GM19397 (cell line): ENCODE data around the gene CCSER2.
"Not testable (repeated sequence)": the region's sequence is repeated elsewhere in the genome, so short reads cannot be mapped to it uniquely, and the experiment has no call there.

Source experiments
- ATAC-seq: cut with Tn5 transposase; IDR thresholded peaks from one replicate; pipeline ENCODE4 v1.9.1; 2021; ENCODE audit warnings: mild to moderate bottlenecking, moderate library complexity; ENCODE audit not compliant: unreplicated experiment

Gene CCSER2

DNA sequence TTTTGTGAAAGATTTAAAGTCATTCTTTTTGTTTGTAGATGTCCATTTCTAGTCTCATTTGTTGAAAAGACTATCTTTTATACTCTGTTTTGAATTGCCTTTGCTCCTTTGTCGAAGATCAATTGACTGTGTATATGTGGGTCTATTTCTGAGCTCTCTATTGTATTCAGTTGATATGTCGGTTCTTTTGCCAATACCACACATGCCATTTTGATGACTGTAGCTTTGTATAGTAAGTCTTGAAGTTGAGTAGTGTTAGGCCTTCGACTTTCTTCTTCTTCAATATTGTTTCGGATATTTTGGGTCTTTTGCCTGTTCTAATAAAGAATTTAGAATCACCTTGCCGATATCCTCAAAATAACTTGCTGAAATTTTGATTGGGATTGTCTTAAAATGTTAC, 104.5 kb downstream of the CCSER2 start:
- ATAC-seq, result no peak

DNA sequence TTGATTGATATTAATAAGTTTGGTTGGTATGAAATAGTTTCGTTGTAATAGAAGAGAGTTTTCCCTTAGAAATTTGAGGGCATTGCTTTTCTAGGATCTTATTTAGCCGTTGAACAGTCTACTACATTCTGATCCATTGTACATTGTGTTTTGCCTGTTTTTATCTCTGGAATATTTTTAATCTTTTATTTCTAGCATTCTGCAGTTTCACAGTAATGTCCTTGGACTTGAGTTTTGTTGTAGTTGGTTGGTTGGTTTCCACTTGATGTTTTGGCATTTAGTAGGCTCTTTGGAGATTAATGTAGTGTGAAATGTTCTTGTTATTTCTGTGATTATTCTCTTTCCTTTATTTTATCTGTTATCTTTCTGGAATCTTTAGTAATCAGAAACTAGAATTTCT, 112.4 kb downstream of the CCSER2 start:
- no peak for ATAC-seq

DNA sequence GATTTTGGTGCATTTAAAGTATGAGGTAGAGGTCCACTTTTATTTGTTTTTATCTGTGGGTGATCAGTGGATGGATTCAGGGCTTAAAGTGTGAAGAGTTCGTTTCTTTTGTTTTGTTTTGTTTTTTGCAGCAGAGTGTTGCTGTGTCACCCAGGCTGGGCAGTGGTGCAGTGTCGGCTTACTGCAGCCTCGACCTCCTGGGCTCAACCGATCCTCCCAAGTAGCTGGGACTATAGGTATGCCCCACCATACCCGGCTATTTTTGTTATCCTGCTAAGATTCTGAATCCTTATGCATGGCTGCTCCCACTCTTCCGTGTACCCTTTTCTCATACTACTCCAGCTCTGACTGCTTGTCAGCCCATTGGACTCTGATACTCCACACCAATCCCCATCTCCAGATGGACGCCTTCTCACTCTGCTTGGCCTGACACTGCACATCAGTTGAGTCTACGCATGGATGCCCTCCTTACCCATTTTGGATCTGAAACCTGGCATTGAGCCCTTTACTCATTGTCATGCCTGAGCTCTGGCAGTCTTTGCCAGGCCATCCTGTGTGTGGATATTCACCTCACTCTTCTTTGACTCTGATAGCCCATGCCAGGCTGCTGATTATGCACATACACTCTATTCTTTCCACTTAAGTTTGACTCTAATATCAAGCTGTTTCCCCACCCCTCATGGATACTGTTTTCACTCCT, 119.5 kb downstream of the CCSER2 start:
- ATAC-seq, result no peak

DNA sequence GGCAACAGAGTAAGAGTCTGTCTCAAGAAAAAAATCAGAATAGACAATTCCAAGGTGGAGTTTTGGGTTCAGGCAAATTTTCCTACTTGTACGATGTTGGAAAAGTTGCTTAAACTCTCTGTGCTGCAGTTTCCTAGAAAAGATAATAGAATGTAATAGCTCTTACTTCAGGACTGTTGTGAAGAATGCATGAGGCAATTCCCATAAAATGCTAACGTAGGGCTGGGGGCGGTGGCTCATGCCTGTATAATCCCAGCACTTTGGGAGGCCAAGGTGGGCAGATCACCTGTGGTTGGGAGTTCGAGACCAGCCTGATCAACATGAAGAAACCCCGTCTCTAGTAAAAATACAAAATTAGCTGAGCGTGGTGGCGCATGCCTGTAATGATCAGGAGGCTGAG, 121.0 kb downstream of the CCSER2 start:
- not testable (repeated sequence) for ATAC-seq

DNA sequence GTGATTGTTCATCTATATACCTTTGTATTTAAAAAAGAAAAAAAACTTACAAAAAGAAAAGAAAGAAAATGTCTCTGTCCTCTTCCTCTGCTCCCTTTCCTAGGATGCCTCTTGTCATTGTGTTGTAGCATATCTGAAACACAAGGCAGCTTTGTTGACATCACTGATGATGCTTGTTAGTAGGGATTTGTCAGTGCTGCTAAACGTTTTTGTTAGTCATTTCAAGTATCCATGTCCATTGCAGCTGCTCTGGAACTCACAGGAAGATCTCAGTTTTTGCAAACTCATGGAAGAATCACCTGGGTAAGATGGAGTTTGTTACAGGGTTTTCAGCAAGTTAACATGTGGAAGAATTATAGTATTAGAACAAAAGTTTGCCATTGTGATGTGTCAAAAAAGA, 123.6 kb downstream of the CCSER2 start:
- no peak for ATAC-seq

DNA sequence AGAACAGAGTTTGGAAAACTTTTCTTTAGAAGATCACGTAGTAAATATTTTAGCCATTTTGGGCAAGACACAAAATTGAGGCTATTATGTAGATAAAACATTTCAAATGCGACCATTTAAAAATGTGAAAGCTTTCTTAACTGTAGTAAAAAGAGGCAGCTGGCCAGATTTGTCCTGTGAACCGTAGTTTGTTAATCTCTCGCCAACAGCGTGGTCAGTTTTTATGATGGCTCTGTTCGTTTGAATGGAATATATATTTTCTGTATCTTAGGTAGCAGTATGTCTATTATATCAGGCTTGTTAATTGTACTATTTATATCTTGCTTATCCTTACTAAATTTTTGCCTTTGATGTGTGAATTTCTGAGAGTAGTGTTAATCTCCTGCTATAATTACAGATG, 124.9 kb downstream of the CCSER2 start:
- ATAC-seq, result no peak

DNA sequence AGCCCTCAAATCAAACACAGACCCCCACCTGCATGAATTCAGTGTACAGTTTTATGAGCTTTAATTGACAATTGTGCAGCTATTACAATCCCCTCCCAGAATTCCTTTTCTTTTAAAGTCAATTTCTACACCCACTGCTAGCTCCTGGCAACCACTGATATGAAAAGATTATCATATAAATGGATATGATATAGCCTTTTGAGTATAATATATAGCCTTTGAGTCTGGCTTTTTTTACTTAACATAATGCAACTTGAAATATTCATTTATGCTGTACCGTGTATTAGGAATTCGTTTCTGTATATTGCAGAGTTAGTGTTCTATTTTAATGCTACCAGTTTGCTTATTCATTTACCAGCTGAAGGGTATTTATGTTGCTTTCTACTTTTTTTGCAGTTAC, 127.7 kb downstream of the CCSER2 start:
- no peak for ATAC-seq

DNA sequence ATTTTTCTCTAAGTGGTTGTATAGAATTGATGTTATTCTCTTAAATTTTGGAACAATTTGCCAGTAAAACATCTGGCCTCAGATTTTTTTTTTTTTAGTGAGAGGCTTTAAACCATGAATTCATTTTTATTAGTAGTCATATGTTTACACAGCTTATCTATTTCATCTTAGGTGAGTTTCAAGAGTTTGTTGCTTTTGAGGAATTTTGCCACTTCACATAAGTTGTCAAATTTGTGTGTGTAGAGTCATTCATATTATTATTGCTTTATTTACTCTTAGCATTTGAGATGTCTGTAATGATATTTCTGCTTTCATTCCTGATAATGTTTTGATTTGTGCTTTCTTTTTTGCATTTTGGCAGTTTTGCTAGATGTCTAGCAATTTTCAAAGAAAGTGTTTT, 132.1 kb downstream of the CCSER2 start:
- ATAC-seq, result no peak

DNA sequence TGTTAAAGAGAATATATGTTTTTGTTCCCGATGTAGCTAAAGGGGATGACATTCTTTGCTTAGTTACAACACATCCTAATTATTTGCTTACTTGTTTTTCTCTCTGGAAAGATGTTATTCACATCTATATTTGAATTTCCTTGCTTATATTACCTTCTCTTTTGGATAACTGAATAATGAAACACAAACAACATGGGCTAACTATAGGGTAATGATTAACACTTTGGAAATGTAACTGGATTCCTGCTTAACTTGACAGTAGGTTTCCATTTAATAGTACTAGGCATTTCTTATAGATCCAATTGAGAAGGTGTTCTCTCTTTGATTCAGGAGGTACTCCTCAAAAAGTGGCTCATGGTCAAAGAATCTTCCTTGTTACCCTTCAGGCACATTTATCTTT, 141.1 kb downstream of the CCSER2 start:
- no peak for ATAC-seq

DNA sequence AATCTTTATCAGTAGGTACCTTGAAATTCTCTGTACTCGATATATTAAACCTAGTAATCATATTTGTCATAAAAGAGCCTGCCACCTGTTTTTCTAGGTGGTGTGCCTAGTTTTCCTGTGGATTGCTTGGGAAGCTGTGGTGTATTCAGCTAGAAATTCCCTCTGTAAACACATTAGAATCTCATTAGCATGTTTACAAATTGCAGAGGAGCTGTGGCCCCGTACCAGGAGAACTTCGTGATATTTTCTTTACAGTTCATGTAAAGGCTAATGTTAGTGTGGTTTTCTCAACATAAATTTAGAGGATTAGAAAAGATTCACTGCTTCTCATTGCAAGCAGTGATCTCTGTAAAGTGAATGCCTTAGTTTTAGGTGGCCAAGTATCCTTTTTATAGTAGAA, 144.7 kb downstream of the CCSER2 start:
- no peak for ATAC-seq

DNA sequence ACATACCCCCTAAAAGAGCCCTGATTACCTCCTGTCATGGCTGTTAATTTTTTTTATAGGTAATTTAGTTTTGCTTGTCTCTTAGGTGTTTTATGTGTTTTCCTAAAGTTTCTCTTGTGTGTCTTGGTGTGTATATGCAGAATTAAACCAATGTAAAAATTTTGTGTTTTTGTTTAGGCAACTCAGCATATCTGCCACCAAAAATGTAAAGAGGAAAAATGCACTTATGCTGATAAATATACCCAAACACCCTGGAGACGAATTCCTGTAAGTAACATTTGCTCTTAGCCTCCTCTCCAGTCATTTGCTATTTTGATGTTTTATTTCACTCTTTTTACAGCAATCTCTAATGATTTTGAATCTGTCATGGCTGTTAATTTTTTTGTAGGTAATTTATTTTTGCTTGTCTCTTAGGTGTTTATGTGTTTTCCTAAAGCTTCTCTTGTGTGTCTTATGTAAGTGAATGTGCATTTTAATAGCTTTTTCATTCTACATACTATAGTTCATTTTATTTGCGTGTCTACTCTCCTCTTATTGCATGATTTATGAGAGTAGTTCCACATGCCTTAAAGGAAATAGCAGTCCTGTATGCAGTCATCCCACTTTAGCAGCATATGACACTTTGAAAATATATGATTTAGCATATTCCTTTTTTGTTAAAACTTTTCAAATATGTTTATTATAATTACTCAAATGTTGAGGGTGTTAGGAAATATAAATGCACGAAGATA, 149.2 kb downstream of the CCSER2 start:
- ATAC-seq, result no peak

DNA sequence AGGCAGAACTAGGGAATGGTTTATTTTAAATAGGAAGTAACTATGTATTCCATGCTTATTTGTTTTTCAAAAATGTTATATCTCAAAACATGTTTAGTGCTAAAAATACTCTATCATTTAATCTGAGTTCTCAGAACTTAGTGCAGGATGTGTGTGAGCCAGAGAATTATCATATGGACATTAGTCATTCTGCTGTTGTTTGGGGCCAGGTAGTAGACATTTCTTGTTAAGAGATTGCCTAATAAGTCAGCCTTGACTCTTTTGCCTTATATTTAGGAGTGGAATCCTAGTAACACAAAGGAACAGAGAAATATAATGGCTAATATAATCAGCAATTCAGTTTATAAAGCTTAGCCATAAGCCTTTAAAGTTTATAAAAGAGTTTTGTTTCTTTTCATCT, 149.8 kb downstream of the CCSER2 start:
- no peak for ATAC-seq

DNA sequence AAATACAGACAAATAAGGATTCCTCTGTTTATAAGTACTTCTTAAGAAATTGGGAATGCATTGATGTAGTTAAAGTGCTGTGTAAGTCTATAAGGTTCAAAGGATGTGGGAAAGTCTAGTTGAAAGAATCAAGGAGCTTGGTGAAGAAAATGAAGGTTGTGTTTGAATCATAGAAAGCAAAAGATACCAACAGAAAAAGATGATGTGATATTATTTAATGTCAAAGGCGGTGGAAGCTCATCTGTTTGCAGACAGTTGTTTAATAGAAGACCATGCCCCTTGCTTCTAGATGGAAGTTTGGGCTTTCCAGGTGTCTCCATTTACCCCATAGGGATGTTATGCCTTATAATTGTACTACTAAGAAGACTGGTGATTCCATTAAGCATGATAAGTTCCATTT, 150.3 kb downstream of the CCSER2 start:
- ATAC-seq, result no peak

DNA sequence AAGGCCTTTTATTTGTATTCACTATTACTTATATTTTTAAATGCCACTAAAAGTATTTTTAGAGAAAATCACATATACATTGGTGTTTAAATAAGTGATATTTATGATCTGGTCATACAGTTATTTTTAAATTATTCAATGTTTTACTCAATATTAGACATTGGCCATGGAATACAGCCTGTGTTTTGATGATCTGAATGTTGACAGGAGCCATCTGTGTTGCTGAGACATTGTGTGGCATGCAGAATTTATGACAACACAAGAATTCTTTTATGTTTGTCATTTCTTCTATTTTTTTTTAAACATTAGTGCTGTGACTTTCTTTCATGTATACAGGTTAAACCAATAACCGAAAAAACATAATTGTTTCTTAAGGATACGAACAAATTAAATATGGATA, 156.2 kb downstream of the CCSER2 start:
- no peak for ATAC-seq

DNA sequence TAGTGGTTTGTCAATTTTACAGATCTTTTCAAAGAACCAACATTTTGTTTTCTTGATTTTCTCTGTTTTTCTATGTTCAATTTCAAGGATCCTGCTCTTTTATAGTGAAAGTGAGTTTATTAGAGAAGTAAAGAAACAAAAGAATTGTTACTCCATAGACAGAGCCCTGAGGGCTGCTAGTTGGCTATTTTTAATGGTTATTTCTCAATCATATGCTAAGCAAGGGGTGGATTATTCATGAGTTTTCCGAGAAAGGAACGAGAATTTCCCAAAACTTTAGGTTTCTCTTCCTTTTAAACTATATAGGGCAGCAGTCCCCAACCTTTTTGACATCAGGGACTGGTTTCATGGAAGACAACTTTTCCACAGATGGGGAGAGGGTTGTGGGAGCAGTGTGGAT, 165.0 kb downstream of the CCSER2 start:
- no peak for ATAC-seq

DNA sequence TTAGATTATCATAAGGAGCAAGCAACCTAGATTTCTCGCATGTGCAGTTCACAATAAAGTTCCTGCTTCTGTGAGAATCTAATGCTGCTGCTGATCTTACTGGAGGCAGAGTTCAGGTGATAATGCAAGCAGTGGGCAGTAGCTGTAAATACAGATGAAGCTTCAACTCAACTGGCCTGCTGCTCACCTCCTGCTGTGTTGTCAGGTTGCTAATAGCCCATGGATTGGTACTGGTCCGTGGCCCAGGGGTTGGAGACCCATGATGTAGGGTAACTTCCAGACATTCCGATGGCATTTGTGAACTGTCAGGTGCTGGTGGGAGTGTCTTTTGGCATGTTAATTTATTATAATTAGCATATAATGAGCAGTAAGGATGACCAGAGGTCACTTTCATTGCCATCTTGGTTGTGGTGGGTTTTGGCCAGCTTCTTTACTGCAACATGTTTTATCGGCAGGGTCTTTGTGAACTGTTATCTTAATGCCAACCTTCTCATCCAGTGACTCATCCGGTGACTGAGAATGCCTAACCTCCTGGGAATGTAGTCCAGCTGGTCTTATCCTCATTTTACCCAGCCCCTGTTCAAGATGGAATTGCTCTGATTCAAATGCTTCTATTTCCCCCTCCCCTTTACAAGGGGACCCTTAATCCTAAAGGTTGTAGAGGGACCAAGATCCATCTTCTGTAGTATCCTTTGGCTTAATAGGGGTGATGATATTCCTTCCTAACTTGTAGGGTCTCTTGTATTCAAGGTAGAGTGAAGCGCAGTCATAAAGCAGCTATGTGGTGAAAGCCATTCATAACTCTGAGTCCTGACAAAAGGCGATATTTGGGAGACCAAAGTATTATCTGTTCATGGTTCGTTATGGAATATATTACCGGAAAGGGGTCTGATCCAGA, 165.8 kb downstream of the CCSER2 start:
- no peak for ATAC-seq

DNA sequence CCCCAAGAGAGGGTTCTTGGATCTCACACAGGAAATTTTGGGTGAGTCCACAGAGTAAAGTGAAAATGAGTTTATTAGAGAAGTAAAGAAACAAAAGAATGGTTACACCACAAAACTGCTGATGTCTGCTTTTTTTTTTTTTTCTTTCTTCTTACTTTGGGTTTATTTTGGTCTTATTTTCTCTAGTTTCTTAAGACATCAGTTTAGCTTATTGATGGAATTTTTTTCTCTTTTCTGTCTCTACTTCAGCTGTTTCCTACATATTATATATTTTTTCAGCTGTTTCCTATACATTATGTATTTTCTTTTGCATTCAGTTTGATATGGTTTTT, 166.4 kb downstream of the CCSER2 start:
- ATAC-seq, result no peak

DNA sequence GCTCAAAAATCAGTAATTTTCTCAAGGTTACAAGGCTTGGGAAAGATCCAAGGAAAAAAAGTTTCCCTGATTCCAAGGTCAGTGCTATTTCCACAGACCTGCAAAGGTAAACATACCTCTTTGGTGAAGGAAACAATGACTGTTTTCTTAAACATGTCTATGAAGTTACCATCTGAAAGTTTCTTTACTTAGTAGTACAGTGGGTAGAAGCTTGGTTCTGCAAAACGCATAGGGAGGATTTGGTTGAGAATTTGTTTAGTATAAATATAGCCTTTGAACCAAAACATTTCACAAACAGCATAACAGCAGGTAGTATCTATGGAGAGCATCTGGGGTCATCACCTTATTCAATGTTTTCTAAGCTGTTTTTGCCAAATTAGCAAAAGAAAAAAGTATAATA, 169.6 kb downstream of the CCSER2 start:
- no peak for ATAC-seq

DNA sequence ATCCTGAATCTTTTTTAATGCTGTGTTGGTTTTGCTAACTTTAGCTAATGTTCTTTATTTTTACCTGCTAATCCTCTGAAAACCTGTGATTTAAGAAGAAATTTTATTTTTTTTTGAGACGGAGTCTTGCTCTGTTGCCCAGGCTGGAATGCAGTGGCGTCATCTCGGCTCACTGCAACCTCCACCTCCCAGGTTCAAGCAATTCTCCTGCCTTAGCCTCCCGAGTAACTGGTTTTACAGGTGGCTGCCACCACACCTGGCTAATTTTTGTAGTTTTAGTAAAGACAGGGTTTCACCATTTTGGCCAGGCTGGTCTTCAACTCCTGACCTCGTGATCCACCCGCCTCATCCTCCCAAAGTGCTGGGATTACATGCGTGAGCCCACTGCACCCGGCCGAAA, 170.7 kb downstream of the CCSER2 start:
- not testable (repeated sequence) for ATAC-seq

DNA sequence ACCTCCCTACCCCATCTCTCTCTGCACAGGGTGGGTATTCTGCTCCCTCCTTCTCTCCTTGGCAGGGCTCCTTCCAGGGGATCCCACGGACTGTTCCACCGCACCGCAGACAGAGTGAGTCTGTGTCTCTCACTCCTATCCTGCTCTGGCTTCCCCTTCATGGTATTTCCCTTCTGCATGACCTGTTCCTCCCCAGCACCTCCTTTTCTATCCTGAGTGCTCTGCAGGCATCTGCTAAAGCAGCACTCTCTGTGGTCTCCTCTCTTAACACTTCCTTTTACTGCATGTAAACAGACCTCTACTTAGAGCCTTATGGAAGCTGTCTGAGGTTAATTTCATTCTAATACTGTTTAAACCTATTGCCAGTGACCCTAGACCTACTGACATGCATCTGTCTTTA, 171.5 kb downstream of the CCSER2 start:
- ATAC-seq, result no peak

DNA sequence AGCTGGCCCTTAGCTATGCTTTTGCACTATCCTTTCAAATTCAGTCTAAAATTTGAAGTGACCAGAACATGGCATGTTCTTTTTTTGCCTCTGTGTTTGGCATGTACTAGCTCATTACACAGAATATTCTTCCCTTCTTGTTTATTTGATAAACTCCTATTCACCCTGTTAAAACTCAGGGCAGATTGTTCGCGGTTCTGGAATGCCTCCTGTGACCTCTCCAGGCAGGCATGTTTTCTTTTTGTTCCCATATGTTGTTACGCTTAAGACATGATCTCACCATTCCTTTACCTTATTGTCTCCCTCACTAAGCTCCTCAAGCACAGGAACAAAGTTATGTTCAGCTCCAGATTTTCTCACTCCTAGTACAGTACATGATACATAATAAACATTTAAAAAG, 181.7 kb downstream of the CCSER2 start:
- ATAC-seq, result no peak

DNA sequence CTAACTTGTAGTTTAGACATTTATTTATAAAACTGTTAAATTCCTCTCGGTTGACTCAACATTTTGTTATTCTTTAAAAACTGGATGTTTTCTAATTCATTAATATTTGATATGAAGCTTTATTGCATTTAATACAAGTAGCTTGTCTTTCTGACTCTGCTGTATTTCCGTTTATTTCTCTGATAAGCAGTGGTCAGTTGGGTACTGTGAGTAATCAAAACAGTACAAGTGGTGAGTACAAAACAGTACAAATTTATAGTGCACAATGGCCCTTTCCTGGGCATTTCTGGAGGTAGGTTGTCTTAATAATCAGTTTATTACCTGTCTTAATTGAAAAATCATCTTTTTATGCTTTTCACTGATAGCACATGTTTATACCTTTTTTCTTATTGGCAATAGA, 182.7 kb downstream of the CCSER2 start:
- ATAC-seq, result no peak
